Glutamatergic neuron (in vitro differentiated cells): ENCODE results near the gene STK24. TPM values are rescaled to one million over a fixed set of nuclear protein-coding genes. Genes with fewer than 3 reads are reported as not detected.

ENCODE experiments used
- DNase-seq: peaks from one replicate; pipeline ENCODE4 v3.0.0; 2022
- H3K27ac Mint-ChIP-seq: one replicate; pipeline ENCODE4 v1.8.0; 2020; ENCODE audit warnings: mild to moderate bottlenecking, mixed read lengths, inconsistent platforms; ENCODE audit not compliant: unreplicated experiment
- H3K27me3 Mint-ChIP-seq: one replicate; pipeline ENCODE4 v1.8.0; 2020; ENCODE audit warnings: mild to moderate bottlenecking, moderate library complexity, mixed read lengths, inconsistent platforms; ENCODE audit not compliant: unreplicated experiment
- H3K36me3 Mint-ChIP-seq: one replicate; pipeline ENCODE4 v1.8.0; 2020; ENCODE audit warnings: mild to moderate bottlenecking, mixed read lengths, inconsistent platforms; ENCODE audit not compliant: unreplicated experiment
- H3K4me1 Mint-ChIP-seq: one replicate; pipeline ENCODE4 v1.8.0; 2020; ENCODE audit warnings: mild to moderate bottlenecking, low read depth, mixed read lengths, inconsistent platforms; ENCODE audit not compliant: unreplicated experiment
- H3K4me3 Mint-ChIP-seq: one replicate; pipeline ENCODE4 v1.8.0; 2020; ENCODE audit warnings: mild to moderate bottlenecking, mixed read lengths, inconsistent platforms; ENCODE audit not compliant: unreplicated experiment
- H3K9me3 Mint-ChIP-seq: one replicate; pipeline ENCODE4 v1.8.0; 2020; ENCODE audit warnings: mild to moderate bottlenecking, moderate library complexity, mixed read lengths, inconsistent platforms; ENCODE audit not compliant: unreplicated experiment
- total RNA-seq: library from RNA; stranded (reverse); fragmentation: NEBNext Ultra II Directional; extraction: Animal tissue kit (Norgen Biotek cat#: 25700); gene quantifications from one replicate; pipeline ENCODE4 v1.2.1, GENCODE V29; 2021; ENCODE audit not compliant: unreplicated experiment
- TF ChIP-seq, protein P1 (sequence below): fragments of 200-600 bp; sonication (generic); IDR thresholded peaks from one replicate; pipeline ENCODE4 v1.5.0; 2021; ENCODE audit not compliant: partially characterized antibody, unreplicated experiment

STK24 gene
- total RNA-seq, 1 donor from 2014 or later = 188 TPM

GRCh38 chr13:98581381-98581780 is 4.5 kb upstream of the STK24 start:
- DNase-seq = no peak
- H3K4me3 Mint-ChIP-seq = no peak overlapping the region
- TF ChIP-seq, protein P1, sequence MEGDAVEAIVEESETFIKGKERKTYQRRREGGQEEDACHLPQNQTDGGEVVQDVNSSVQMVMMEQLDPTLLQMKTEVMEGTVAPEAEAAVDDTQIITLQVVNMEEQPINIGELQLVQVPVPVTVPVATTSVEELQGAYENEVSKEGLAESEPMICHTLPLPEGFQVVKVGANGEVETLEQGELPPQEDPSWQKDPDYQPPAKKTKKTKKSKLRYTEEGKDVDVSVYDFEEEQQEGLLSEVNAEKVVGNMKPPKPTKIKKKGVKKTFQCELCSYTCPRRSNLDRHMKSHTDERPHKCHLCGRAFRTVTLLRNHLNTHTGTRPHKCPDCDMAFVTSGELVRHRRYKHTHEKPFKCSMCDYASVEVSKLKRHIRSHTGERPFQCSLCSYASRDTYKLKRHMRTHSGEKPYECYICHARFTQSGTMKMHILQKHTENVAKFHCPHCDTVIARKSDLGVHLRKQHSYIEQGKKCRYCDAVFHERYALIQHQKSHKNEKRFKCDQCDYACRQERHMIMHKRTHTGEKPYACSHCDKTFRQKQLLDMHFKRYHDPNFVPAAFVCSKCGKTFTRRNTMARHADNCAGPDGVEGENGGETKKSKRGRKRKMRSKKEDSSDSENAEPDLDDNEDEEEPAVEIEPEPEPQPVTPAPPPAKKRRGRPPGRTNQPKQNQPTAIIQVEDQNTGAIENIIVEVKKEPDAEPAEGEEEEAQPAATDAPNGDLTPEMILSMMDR = no peak
- H3K27ac Mint-ChIP-seq = no peak overlapping the region
- H3K9me3 Mint-ChIP-seq = peaks cover 12% of the 10 kb centered on the region
- peaks cover 4% of the 10 kb centered on the region for H3K27me3 Mint-ChIP-seq
- H3K36me3 Mint-ChIP-seq = no peaks in the 10 kb centered on the region
- peaks cover 14% of the 10 kb centered on the region for H3K4me1 Mint-ChIP-seq

- no peak for DNase-seq
- Mint-ChIP-seq H3K27ac (no peak overlapping the region), H3K36me3 (peaks cover 3% of the 10 kb centered on the region), H3K9me3 (peaks cover 16% of the 10 kb centered on the region), H3K4me1 (peaks cover 14% of the 10 kb centered on the region), H3K4me3 (no peak overlapping the region), H3K27me3 (peaks cover 6% of the 10 kb centered on the region)
- TF ChIP-seq, protein P1 = no peak
These were observed 3.5 kb upstream of the STK24 start for GRCh38 chr13:98580420-98580819.

- peaks cover 6% of the 10 kb centered on the region for H3K36me3 Mint-ChIP-seq
These were observed 954 bp upstream of the STK24 start for GRCh38 chr13:98577836-98578285.

GRCh38 chr13:98576200-98576945 is 534 bp downstream of the STK24 start:
- DNase-seq = peak; percentile 59
- Mint-ChIP-seq H3K27ac (no peak overlapping the region), H3K36me3 (peaks cover 6% of the 10 kb centered on the region), H3K4me3 (no peak overlapping the region), H3K27me3 (peaks cover 19% of the 10 kb centered on the region), H3K4me1 (peaks cover 39% of the 10 kb centered on the region), H3K9me3 (peaks cover 27% of the 10 kb centered on the region)
- TF ChIP-seq, protein P1 = no peak

More at GRCh38 chr13:98577836-98578285, 954 bp upstream of the STK24 start:
- H3K4me1 Mint-ChIP-seq = peaks cover 28% of the 10 kb centered on the region
- H3K4me3 Mint-ChIP-seq = peak overlapping the region; percentile 88
- peaks cover 9% of the 10 kb centered on the region for H3K27me3 Mint-ChIP-seq
- H3K27ac Mint-ChIP-seq = peak overlapping the region; percentile 90
- TF ChIP-seq, protein P1 = no peak
- peak; percentile 25 for DNase-seq
- peaks cover 19% of the 10 kb centered on the region for H3K9me3 Mint-ChIP-seq

DNA sequence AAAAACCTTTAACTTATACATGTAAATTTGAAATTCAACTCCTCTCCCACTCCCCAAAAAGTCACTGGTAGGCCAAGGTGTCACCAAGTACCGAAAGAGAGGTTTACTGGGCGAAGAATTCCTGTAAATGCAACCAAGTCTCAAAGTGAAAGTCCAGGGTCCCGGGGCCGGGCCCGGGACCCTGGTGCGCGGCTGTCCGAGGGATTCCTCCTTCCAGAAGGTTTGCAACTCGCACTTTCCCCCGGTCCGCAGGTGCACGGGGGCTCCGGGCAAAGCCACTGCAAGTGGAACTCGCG is 1.1 kb downstream of the STK24 start:
- Mint-ChIP-seq H3K36me3 (peaks cover 6% of the 10 kb centered on the region), H3K27me3 (peaks cover 19% of the 10 kb centered on the region), H3K9me3 (peaks cover 28% of the 10 kb centered on the region), H3K4me1 (peaks cover 44% of the 10 kb centered on the region), H3K4me3 (peak overlapping the region; percentile 99), H3K27ac (peak overlapping the region; percentile 92)
- TF ChIP-seq, protein P1 = no peak
- DNase-seq = no peak
